Upper lobe of left lung (tissue), 4 donors: ENCODE results near the gene TCP11X1.
"Not testable (repeated sequence)": the region's sequence is repeated elsewhere in the genome, so short reads cannot be mapped to it uniquely, and the experiment has no call there.

ENCODE experiments used
- POLR2A ChIP-seq, 4 donors: fragments of 450-650 bp; IDR thresholded peaks; one replicate each; pipeline ENCODE4 v1.5.1; 2016 to 2017; ENCODE audit warnings: antibody characterized with exemption in 4 of 4, mild to moderate bottlenecking in 2 of 4
- POLR2AphosphoS5 ChIP-seq, 2 donors: sonication (generic); formaldehyde crosslinking; IDR thresholded peaks; one replicate each; pipeline ENCODE4 v1.5.1; 2017; ENCODE audit warnings: antibody characterized with exemption in 2 of 2
- TF ChIP-seq, protein P1 (sequence below), 6 experiments: fragments of 450-650 bp in 4 of 6; fragments of 200-600 bp in 2 of 6; sonication (generic) in 2 of 6; IDR thresholded peaks; one replicate each; pipeline ENCODE4 v1.5.1; 2016 to 2019; ENCODE audit warnings: antibody characterized with exemption in 6 of 6

- TF ChIP-seq, protein P1, sequence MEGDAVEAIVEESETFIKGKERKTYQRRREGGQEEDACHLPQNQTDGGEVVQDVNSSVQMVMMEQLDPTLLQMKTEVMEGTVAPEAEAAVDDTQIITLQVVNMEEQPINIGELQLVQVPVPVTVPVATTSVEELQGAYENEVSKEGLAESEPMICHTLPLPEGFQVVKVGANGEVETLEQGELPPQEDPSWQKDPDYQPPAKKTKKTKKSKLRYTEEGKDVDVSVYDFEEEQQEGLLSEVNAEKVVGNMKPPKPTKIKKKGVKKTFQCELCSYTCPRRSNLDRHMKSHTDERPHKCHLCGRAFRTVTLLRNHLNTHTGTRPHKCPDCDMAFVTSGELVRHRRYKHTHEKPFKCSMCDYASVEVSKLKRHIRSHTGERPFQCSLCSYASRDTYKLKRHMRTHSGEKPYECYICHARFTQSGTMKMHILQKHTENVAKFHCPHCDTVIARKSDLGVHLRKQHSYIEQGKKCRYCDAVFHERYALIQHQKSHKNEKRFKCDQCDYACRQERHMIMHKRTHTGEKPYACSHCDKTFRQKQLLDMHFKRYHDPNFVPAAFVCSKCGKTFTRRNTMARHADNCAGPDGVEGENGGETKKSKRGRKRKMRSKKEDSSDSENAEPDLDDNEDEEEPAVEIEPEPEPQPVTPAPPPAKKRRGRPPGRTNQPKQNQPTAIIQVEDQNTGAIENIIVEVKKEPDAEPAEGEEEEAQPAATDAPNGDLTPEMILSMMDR (IDR thresholded peaks at IDR 0.05), result not testable (repeated sequence)
- not testable (repeated sequence) for TF ChIP-seq POLR2AphosphoS5, POLR2A (IDR thresholded peaks at IDR 0.05)
Observed at GRCh38 chrX:102214986-102215385, at the start of gene TCP11X1.
